ENCODE data around the gene HMG20B. TPM values are rescaled to one million over a fixed set of nuclear protein-coding genes. Genes with fewer than 3 reads are reported as not detected.

HMG20B gene
- total and polyA plus RNA-seq, 2 of the 8 experiments (the other 6 are each of a cell fraction or from before 2014, with no cell fraction given) = 42.9 to 74.2 TPM

- H2AFZ ChIP-seq (ENCODE audit: low read length) = no peak overlapping the region
- H3K9me3 ChIP-seq (ENCODE audit: insufficient read depth in 2 of 2, low read depth in 1 of 2, low read length in 1 of 2) = no peaks in the 10 kb centered on the region
- H4K8ac ChIP-seq (ENCODE audit: extremely low read depth, insufficient read depth, low read length) = peak overlapping the region; percentile 71
- WGBS, 2 experiments (ENCODE audit: extremely low coverage in 1 of 2, insufficient coverage in 1 of 2, insufficient read length in 1 of 2, insufficient replicate concordance in 2 of 2, low coverage in 1 of 2, low lambda C conversion rate in 2 of 2, missing lambda C conversion rate in 1 of 2) = 66% methylated on average over 24 of the region's 30 CpGs; no CpG with 5 or more reads in 1 of the 2 experiments
- H3K27me3 ChIP-seq (replicated peaks in 1 of 4; ENCODE audit: control insufficient read depth in 3 of 4, extremely low read depth in 1 of 4, insufficient read depth in 3 of 4, low read length in 3 of 4) = no peaks in the 10 kb centered on the region
- ChIA-PET POLR2A (ENCODE audit: partially characterized antibody) (interaction anchor here (1.1 to 2.6 kb wide), 10 partner anchors 8 to 46 kb away, joined by 3 to 8 read pairs (median 3); partner anchors contain the start of genes HMG20B and MFSD12), CTCF (ENCODE audit: partially characterized antibody) (interaction anchor here (0.6 to 7.5 kb wide), 25 partner anchors 11 to 258 kb away, joined by 3 to 66 read pairs (median 4); partner anchors contain the start of genes GIPC3, MFSD12 and PIP5K1C)
- no peak overlapping the region for H3K4ac ChIP-seq (replicated peaks; ENCODE audit: insufficient read length, low read depth, low read length)
- no peak for FAIRE-seq
- peaks cover 8 to 20% of the 10 kb centered on the region in 2 experiments for H4K20me1 ChIP-seq (replicated peaks in 1 of 2; ENCODE audit: control insufficient read depth in 1 of 2, insufficient read depth in 2 of 2, low read length in 2 of 2)
- no peak overlapping the region for H2AK5ac ChIP-seq (ENCODE audit: low read depth, low read length)
- no peak overlapping the region for H2BK12ac ChIP-seq (ENCODE audit: low read depth, low read length)
- peak overlapping the region; percentile 48; the same call in 1 of the 2 replicates for H3K18ac ChIP-seq (ENCODE audit: extremely low read depth, low read length)
- no peak overlapping the region for H3K23ac ChIP-seq (ENCODE audit: insufficient read length)
- no peaks in the 10 kb centered on the region for H3K23me2 ChIP-seq (ENCODE audit: low read depth, low read length)
- no peak overlapping the region for H3K14ac ChIP-seq (ENCODE audit: insufficient read length)
- no peak overlapping the region for H3K4me3 ChIP-seq (ENCODE audit: extremely low read depth in 1 of 4, insufficient read depth in 2 of 4, low read depth in 3 of 4, low read length in 4 of 4)
- no peak overlapping the region for H2BK15ac ChIP-seq (ENCODE audit: low read length)
- no peak overlapping the region for H3K56ac ChIP-seq (replicated peaks; ENCODE audit: insufficient read length, low read depth, low read length)
- no peak overlapping the region for H4K91ac ChIP-seq (replicated peaks; ENCODE audit: insufficient read length, low read length)
- H4K5ac ChIP-seq (ENCODE audit: insufficient read length, low read depth, low read length) = no peak overlapping the region
- no peak overlapping the region for H2BK120ac ChIP-seq (replicated peaks; ENCODE audit: low read depth, low read length)
- no peak overlapping the region for H2BK20ac ChIP-seq (ENCODE audit: low read length)
- H3K4me1 ChIP-seq (replicated peaks in 1 of 4; ENCODE audit: control insufficient read depth in 3 of 4, insufficient read depth in 4 of 4, low read length in 3 of 4) = no peaks in the 10 kb centered on the region
- no peaks in the 10 kb centered on the region for H3K79me1 ChIP-seq (ENCODE audit: low read depth, low read length)
- peak in 1 of 2 experiments; percentile 100 for DNase-seq (ENCODE audit: low read depth in 1 of 2, low spot score in 2 of 2)
- H3K36me3 ChIP-seq (ENCODE audit: control insufficient read depth in 2 of 4, insufficient read depth in 4 of 4, low read length in 3 of 4) = peaks cover 0 to 5% (median 1%) of the 10 kb centered on the region in 4 experiments; a peak in 2 of 8 replicates
- H3K27ac ChIP-seq (ENCODE audit: low read depth, low read length) = no peak overlapping the region
- no peak overlapping the region for H2BK5ac ChIP-seq (ENCODE audit: low read depth, low read length)
- no peak overlapping the region for H3K9ac ChIP-seq (replicated peaks in 1 of 4; ENCODE audit: extremely low read depth in 1 of 4, low read depth in 3 of 4, low read length in 3 of 4)
- no peak overlapping the region for H3K4me2 ChIP-seq (ENCODE audit: insufficient read depth in 1 of 2, low read depth in 2 of 2, low read length in 2 of 2)
- H3K79me2 ChIP-seq (ENCODE audit: control insufficient read depth in 1 of 2, insufficient read depth in 2 of 2, low read length in 2 of 2) = no peaks in the 10 kb centered on the region
- TF ChIP-seq GTF2F1 (IDR thresholded peaks at IDR 0.05; ENCODE audit: borderline replicate concordance, low read depth, low read length) = no peak
- TF ChIP-seq RAD21 (IDR thresholded peaks at IDR 0.05 in 1 of 2, conservative IDR thresholded peaks at IDR 0.05 in 1 of 2; ENCODE audit: low read depth in 2 of 2, low read length in 2 of 2) = peak; percentile 63 to 75
- TF ChIP-seq BCL11A (IDR thresholded peaks at IDR 0.05; ENCODE audit: low read depth in 2 of 2, low read length in 2 of 2) = no peak
- peak; percentile 29; the same call in 1 of the 2 replicates for TF ChIP-seq MAX (IDR thresholded peaks at IDR 0.05)
- peak in 1 of 2 experiments; percentile 50; a peak in 1 of 3 replicates for TF ChIP-seq POLR2A (IDR thresholded peaks at IDR 0.05; ENCODE audit: control extremely low read depth in 1 of 2, low read depth in 2 of 2, low read length in 2 of 2)
- TF ChIP-seq YY1 (IDR thresholded peaks at IDR 0.05; ENCODE audit: low read depth, low read length) = 0 out of 2 replicates have a peak, but pooled peaks have one; percentile 24
- peak; percentile 67; the same call in 1 of the 2 replicates for TF ChIP-seq GABPA (IDR thresholded peaks at IDR 0.05; ENCODE audit: borderline replicate concordance, insufficient read depth, low read length)
- peak; percentile 93 for TF ChIP-seq KDM1A (IDR thresholded peaks at IDR 0.05; ENCODE audit: borderline replicate concordance, low read length)
- no peak for TF ChIP-seq ATF3 (IDR thresholded peaks at IDR 0.05; ENCODE audit: insufficient read depth, low read depth, low read length)
These were observed 27.7 kb upstream of the HMG20B start for GRCh38 chr19:3544742-3545668.
